MM.1S (cell line): ENCODE results near the gene CARHSP1.
A peak's percentile ranks its signal among the peaks of the same experiment; 100 is the strongest.

Experiments
- DNase-seq: peaks from one replicate; pipeline ENCODE4 v3.0.0-alpha.2; 2015
- H2AFZ ChIP-seq: fragments of 300-600 bp; sonication (generic); 2 replicates; pipeline ENCODE4 v1.6.0; 2016; ENCODE audit warnings: antibody characterized with exemption, low read length
- H3F3A ChIP-seq: fragments of 300-600 bp; sonication (generic); 2 replicates; pipeline ENCODE4 v1.6.1; 2016; ENCODE audit warnings: mild to moderate bottlenecking, antibody characterized with exemption, low read length, moderate library complexity, mixed read lengths; ENCODE audit not compliant: insufficient read depth
- H3K27ac ChIP-seq: fragments of 300-600 bp; sonication (generic); 2 replicates; pipeline ENCODE4 v1.5.1; 2016; ENCODE audit warnings: mild to moderate bottlenecking, low read length
- H3K27me3 ChIP-seq: fragments of 300-600 bp; sonication (generic); replicated peaks from 2 replicates; pipeline ENCODE4 v1.6.0; 2016; ENCODE audit warnings: low read length; ENCODE audit not compliant: insufficient read depth
- H3K36me3 ChIP-seq: fragments of 300-600 bp; sonication (generic); replicated peaks from 2 replicates; pipeline ENCODE4 v1.6.1; 2016; ENCODE audit warnings: mild to moderate bottlenecking, low read length, mixed read lengths; ENCODE audit not compliant: insufficient read depth
- H3K4me1 ChIP-seq: fragments of 300-600 bp; sonication (generic); 2 replicates; pipeline ENCODE4 v1.6.1; 2016; ENCODE audit warnings: low read length, mixed read lengths
- H3K4me2 ChIP-seq: fragments of 300-600 bp; sonication (generic); 2 replicates; pipeline ENCODE4 v1.6.0; 2016; ENCODE audit warnings: low read depth, low read length
- H3K4me3 ChIP-seq: fragments of 300-600 bp; sonication (generic); 2 replicates; pipeline ENCODE4 v1.5.1; 2016; ENCODE audit warnings: low read length, mixed read lengths
- H3K79me2 ChIP-seq: fragments of 300-600 bp; sonication (generic); 2 replicates; pipeline ENCODE4 v1.6.1; 2016; ENCODE audit warnings: mixed run types, low read length, mixed read lengths
- H3K9ac ChIP-seq: fragments of 300-600 bp; sonication (generic); 2 replicates; pipeline ENCODE4 v1.6.1; 2016; ENCODE audit warnings: low read length, mixed read lengths
- H3K9me2 ChIP-seq: fragments of 300-600 bp; sonication (generic); replicated peaks from 2 replicates; pipeline ENCODE4 v1.6.1; 2016; ENCODE audit warnings: mild to moderate bottlenecking, low read length, mixed read lengths; ENCODE audit not compliant: insufficient read depth
- H3K9me3 ChIP-seq: fragments of 300-600 bp; sonication (generic); replicated peaks from 2 replicates; pipeline ENCODE4 v1.6.1; 2016; ENCODE audit warnings: mild to moderate bottlenecking, low read length, mixed read lengths; ENCODE audit not compliant: insufficient read depth
- H4K20me1 ChIP-seq: fragments of 300-600 bp; sonication (generic); 2 replicates; pipeline ENCODE4 v1.6.1; 2016; ENCODE audit warnings: mild to moderate bottlenecking, low read length, moderate library complexity, mixed read lengths; ENCODE audit not compliant: insufficient read depth
- CTCF ChIP-seq: fragments of 300-600 bp; sonication (generic); IDR thresholded peaks from 2 replicates; pipeline ENCODE4 v1.5.1; 2016; ENCODE audit warnings: antibody characterized with exemption, low read length, mixed read lengths
- EZH2 ChIP-seq: fragments of 300-600 bp; sonication (generic); optimal IDR thresholded peaks from 2 replicates; pipeline ENCODE3; 2017; ENCODE audit warnings: low read depth, mild to moderate bottlenecking, antibody characterized with exemption, low read length, mixed read lengths
- EZH2phosphoT487 ChIP-seq: fragments of 300-600 bp; sonication (generic); IDR thresholded peaks from 2 replicates; pipeline ENCODE4 v1.6.1; 2018; ENCODE audit warnings: antibody characterized with exemption, low read length

The CARHSP1 gene

GRCh38 chr16:8816967-8817655 lies 51.7 kb downstream of the CARHSP1 start:
- Histone ChIP-seq H3K4me3 (no peak overlapping the region), H3K27me3 (no peaks in the 10 kb centered on the region), H3K9me3 (no peaks in the 10 kb centered on the region), H3K79me2 (peaks cover 46% of the 10 kb centered on the region), H3K27ac (no peak overlapping the region), H4K20me1 (peaks cover 5% of the 10 kb centered on the region; the same call in 1 of the 2 replicates), H2AFZ (no peak overlapping the region), H3K36me3 (peaks cover 14% of the 10 kb centered on the region), H3K4me2 (no peak overlapping the region), H3K9me2 (no peaks in the 10 kb centered on the region), H3F3A (no peaks in the 10 kb centered on the region; the same call in 1 of the 2 replicates), H3K4me1 (no peaks in the 10 kb centered on the region), H3K9ac (no peak overlapping the region)
- DNase-seq = peak; percentile 11
- TF ChIP-seq EZH2 (no peak), CTCF (no peak)

GRCh38 chr16:8814095-8814806 lies 54.6 kb downstream of the CARHSP1 start:
- Histone ChIP-seq H3F3A (no peaks in the 10 kb centered on the region; the same call in 1 of the 2 replicates), H3K4me1 (no peaks in the 10 kb centered on the region), H3K36me3 (peaks cover 20% of the 10 kb centered on the region), H3K4me2 (no peak overlapping the region), H3K9me3 (no peaks in the 10 kb centered on the region), H3K27ac (no peak overlapping the region), H3K4me3 (no peak overlapping the region), H3K27me3 (no peaks in the 10 kb centered on the region), H3K79me2 (peaks cover 41% of the 10 kb centered on the region), H3K9me2 (no peaks in the 10 kb centered on the region), H3K9ac (no peak overlapping the region), H4K20me1 (peaks cover 5% of the 10 kb centered on the region; the same call in 1 of the 2 replicates), H2AFZ (no peak overlapping the region)
- TF ChIP-seq CTCF (no peak), EZH2 (no peak), EZH2phosphoT487 (no peak)
- no peak for DNase-seq

GRCh38 chr16:8812162-8812843 lies 56.5 kb downstream of the CARHSP1 start:
- Histone ChIP-seq H3K9me3 (no peaks in the 10 kb centered on the region), H4K20me1 (peaks cover 4% of the 10 kb centered on the region; the same call in 1 of the 2 replicates), H3K9ac (no peak overlapping the region), H2AFZ (no peak overlapping the region), H3K27me3 (no peaks in the 10 kb centered on the region), H3K4me1 (no peaks in the 10 kb centered on the region), H3K36me3 (peaks cover 31% of the 10 kb centered on the region), H3K4me2 (no peak overlapping the region), H3K27ac (no peak overlapping the region), H3K79me2 (peaks cover 47% of the 10 kb centered on the region), H3K9me2 (no peaks in the 10 kb centered on the region), H3F3A (no peaks in the 10 kb centered on the region; the same call in 1 of the 2 replicates), H3K4me3 (no peak overlapping the region)
- DNase-seq = no peak
- no peak for TF ChIP-seq EZH2phosphoT487
- TF ChIP-seq CTCF = no peak
- TF ChIP-seq EZH2 = no peak
